Measurements from ENCODE around the gene ADPRS. TPM values are rescaled to one million over a fixed set of nuclear protein-coding genes. Genes with fewer than 3 reads are reported as not detected.
A peak's percentile ranks its signal among the peaks of the same experiment; 100 is the strongest.

Gene ADPRS
- total RNA-seq, 2 experiments from 2014 or later, result 22.6 to 24.6 TPM

GRCh38 chr1:36108314-36108713 lies 19.6 kb downstream of the ADPRS start:
- Mint-ChIP-seq H3K4me3 (no peak overlapping the region), H3K4me1 (ENCODE audit: low read depth) (peaks cover 36% of the 10 kb centered on the region), H3K27me3 (no peaks in the 10 kb centered on the region), H3K9me3 (no peaks in the 10 kb centered on the region), H3K27ac (peak overlapping the region; percentile 78), H3K36me3 (ENCODE audit: low read depth) (no peaks in the 10 kb centered on the region)
- no peaks in the 10 kb centered on the region for H3K9me3 ChIP-seq (ENCODE audit: control insufficient read depth in 1 of 2, insufficient read depth in 1 of 2, low read length in 2 of 2)
- no peak overlapping the region for H3K27ac ChIP-seq (ENCODE audit: low read depth in 1 of 2, low read length in 2 of 2)
- ChIA-PET POLR2A (interaction anchor here (0.6 to 2.1 kb wide), 7 partner anchors 10 to 146 kb away, joined by 3 to 5 read pairs (median 3); no protein-coding TSS in a partner anchor), CTCF (no interaction called here)
- no peaks in the 10 kb centered on the region for H3K27me3 ChIP-seq (ENCODE audit: control insufficient read depth in 1 of 2, insufficient read depth in 2 of 2, low read length in 2 of 2)
- H3K4me1 ChIP-seq (ENCODE audit: insufficient read depth, low read length), result peaks cover 15% of the 10 kb centered on the region
- H3K4me3 ChIP-seq (ENCODE audit: low read length), result no peak overlapping the region
- no peak for ATAC-seq (ENCODE audit: poor library complexity)
- no peak for TF ChIP-seq CTCF (IDR thresholded peaks at IDR 0.05)
- intact Hi-C loops (cut with DNase I, micrococcal nuclease), result loop anchor here in 1 of 2 experiments (2.0 kb wide), 1 partner anchor 40 kb away; the partner anchor contains the start of gene TRAPPC3
- DNase-seq, result no peak
- H3K36me3 ChIP-seq (ENCODE audit: insufficient read depth, low read length), result no peaks in the 10 kb centered on the region

DNA sequence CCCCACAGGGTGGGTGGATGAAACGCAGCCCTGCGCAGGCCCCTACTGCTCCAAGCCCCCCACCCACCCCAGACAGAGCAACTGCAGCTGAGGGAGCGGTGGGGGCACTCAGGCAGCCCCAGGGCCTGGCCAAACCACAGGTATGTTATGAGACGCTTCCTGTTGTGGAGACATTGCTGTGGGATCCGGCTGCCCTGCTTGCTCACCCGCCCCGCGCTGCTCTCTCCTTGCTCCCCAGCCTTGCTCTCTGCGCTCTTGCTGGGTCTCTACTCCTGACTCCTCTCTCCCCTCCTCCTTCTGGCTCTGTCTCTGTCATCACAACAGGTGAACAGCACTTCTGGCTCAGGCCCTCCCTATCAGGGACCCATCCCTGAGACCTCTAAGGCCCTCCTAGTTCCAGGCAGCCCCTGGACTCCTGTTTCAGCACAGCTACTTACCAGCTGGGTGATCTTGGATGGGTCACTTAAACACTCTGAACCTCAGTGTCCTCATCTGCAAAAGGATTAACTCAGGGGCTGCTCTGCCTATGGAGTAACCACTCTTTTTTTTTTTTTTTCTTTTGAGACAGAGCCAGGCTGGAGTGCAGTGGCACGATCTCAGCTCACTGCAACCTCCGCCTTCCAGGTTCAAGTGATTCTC lies 20.5 kb downstream of the ADPRS start:
- Histone ChIP-seq H3K9me3 (ENCODE audit: control insufficient read depth in 1 of 2, insufficient read depth in 1 of 2, low read length in 2 of 2) (no peaks in the 10 kb centered on the region), H3K4me1 (ENCODE audit: insufficient read depth, low read length) (peaks cover 15% of the 10 kb centered on the region), H3K36me3 (ENCODE audit: insufficient read depth, low read length) (no peaks in the 10 kb centered on the region), H3K27ac (ENCODE audit: low read depth in 1 of 2, low read length in 2 of 2) (no peak overlapping the region), H3K4me3 (ENCODE audit: low read length) (no peak overlapping the region), H3K27me3 (ENCODE audit: control insufficient read depth in 1 of 2, insufficient read depth in 2 of 2, low read length in 2 of 2) (no peaks in the 10 kb centered on the region)
- ChIA-PET CTCF (interaction anchor here (1.2 kb wide), 1 partner anchor 8 kb away, joined by 3 read pairs; no protein-coding TSS in a partner anchor), POLR2A (interaction anchor here (0.6 to 2.1 kb wide), 5 partner anchors 9 to 52 kb away, joined by 3 to 5 read pairs (median 3); no protein-coding TSS in a partner anchor)
- peak; percentile 98 for ATAC-seq (ENCODE audit: poor library complexity)
- peak; percentile 31 to 68 (median 57) for DNase-seq
- intact Hi-C loops (cut with DNase I, micrococcal nuclease), result loop anchor here in 1 of 2 experiments (2.0 kb wide), 1 partner anchor 40 kb away; the partner anchor contains the start of gene TRAPPC3
- TF ChIP-seq CTCF (IDR thresholded peaks at IDR 0.05), result no peak
- Mint-ChIP-seq H3K4me3 (peak overlapping the region; percentile 34), H3K9me3 (no peaks in the 10 kb centered on the region), H3K36me3 (ENCODE audit: low read depth) (no peaks in the 10 kb centered on the region), H3K27ac (peak overlapping the region; percentile 78), H3K27me3 (no peaks in the 10 kb centered on the region), H3K4me1 (ENCODE audit: low read depth) (peaks cover 36% of the 10 kb centered on the region)

- no peak for ATAC-seq (ENCODE audit: poor library complexity)
- intact Hi-C loops (cut with DNase I, micrococcal nuclease), result no loop called here
- no peak for DNase-seq
- H3K4me3 ChIP-seq (ENCODE audit: low read length), result no peak overlapping the region
- no peaks in the 10 kb centered on the region for H3K9me3 ChIP-seq (ENCODE audit: control insufficient read depth in 1 of 2, insufficient read depth in 1 of 2, low read length in 2 of 2)
- H3K27me3 ChIP-seq (ENCODE audit: control insufficient read depth in 1 of 2, insufficient read depth in 2 of 2, low read length in 2 of 2), result no peaks in the 10 kb centered on the region
- Mint-ChIP-seq H3K9me3 (no peaks in the 10 kb centered on the region), H3K4me1 (ENCODE audit: low read depth) (peaks cover 36% of the 10 kb centered on the region), H3K36me3 (ENCODE audit: low read depth) (no peaks in the 10 kb centered on the region), H3K27me3 (no peaks in the 10 kb centered on the region), H3K27ac (peak overlapping the region; percentile 21), H3K4me3 (no peak overlapping the region)
- no peaks in the 10 kb centered on the region for H3K36me3 ChIP-seq (ENCODE audit: insufficient read depth, low read length)
- no peak overlapping the region for H3K27ac ChIP-seq (ENCODE audit: low read depth in 1 of 2, low read length in 2 of 2)
- no peak for TF ChIP-seq CTCF (IDR thresholded peaks at IDR 0.05)
- ChIA-PET POLR2A (no interaction called here), CTCF (no interaction called here)
- H3K4me1 ChIP-seq (ENCODE audit: insufficient read depth, low read length), result peaks cover 15% of the 10 kb centered on the region
These were observed 22.5 kb downstream of the ADPRS start for GRCh38 chr1:36111151-36111550.
